H1 (cell line): ENCODE results near the gene POLDIP3. TPM values are rescaled to one million over a fixed set of nuclear protein-coding genes. Genes with fewer than 3 reads are reported as not detected.

Source experiments
- CTCF ChIA-PET: fragments of 300-600 bp; sonication (Branson Sonifier 250); formaldehyde crosslinking; loops from one replicate; lab custom pipeline; 2021; ENCODE audit not compliant: partially characterized antibody; lab: Charles Lee
- POLR2A ChIA-PET: fragments of 300-600 bp; sonication (Branson Sonifier 250); formaldehyde crosslinking; loops from one replicate; lab custom pipeline; 2021; ENCODE audit warnings: inconsistent platforms; ENCODE audit not compliant: partially characterized antibody; lab: Charles Lee
- DNase-seq, 2 experiments: peaks; one replicate each; pipeline versions ENCODE4 v3.0.0 to v3.0.0-alpha.2; 2010 to 2022; ENCODE audit warnings: low spot score in 2 of 2, low read depth in 1 of 2, mixed read lengths in 1 of 2
- FAIRE-seq: peaks from 2 replicates; lab custom pipeline; 2011; peaks lifted over from hg19 to GRCh38; lab: Jason Lieb, UNC
- H2AFZ ChIP-seq: 2 replicates; pipeline ENCODE4 v1.8.1; 2012; ENCODE audit warnings: low read length, inconsistent platforms
- H2AK5ac ChIP-seq: 2 replicates; pipeline ENCODE4 v1.6.1; 2013; ENCODE audit warnings: low read depth, low read length
- H2BK120ac ChIP-seq: replicated peaks from 2 replicates; pipeline ENCODE3; 2013; ENCODE audit warnings: low read depth, low read length, inconsistent platforms
- H2BK12ac ChIP-seq: 2 replicates; pipeline ENCODE4 v1.6.1; 2013; ENCODE audit warnings: low read depth, low read length
- H2BK15ac ChIP-seq: 2 replicates; pipeline ENCODE4 v1.6.1; 2013; ENCODE audit warnings: low read length
- H2BK20ac ChIP-seq: 2 replicates; pipeline ENCODE4 v1.6.1; 2013; ENCODE audit warnings: low read length
- H2BK5ac ChIP-seq: 2 replicates; pipeline ENCODE4 v1.6.1; 2013; ENCODE audit warnings: low read depth, low read length
- H3K14ac ChIP-seq: 2 replicates; pipeline ENCODE4 v1.6.1; 2013; ENCODE audit warnings: inconsistent platforms; ENCODE audit not compliant: insufficient read length
- H3K18ac ChIP-seq: 2 replicates; pipeline ENCODE4 v1.6.1; 2013; ENCODE audit warnings: low read length; ENCODE audit errors: extremely low read depth
- H3K23ac ChIP-seq: 2 replicates; pipeline ENCODE4 v1.6.1; 2013; ENCODE audit warnings: inconsistent platforms; ENCODE audit not compliant: insufficient read length
- H3K23me2 ChIP-seq: 2 replicates; pipeline ENCODE4 v1.6.1; 2013; ENCODE audit warnings: low read depth, low read length
- H3K27ac ChIP-seq: 2 replicates; pipeline ENCODE4 v1.6.1; 2011; ENCODE audit warnings: low read depth, low read length, inconsistent platforms
- H3K27me3 ChIP-seq, 4 experiments: replicated peaks in 1 of 4; 1 replicate in 1 of 4; 2 replicates in 3 of 4; pipeline versions ENCODE4 v1.6.1 to v1.8.1; 2011 to 2013; ENCODE audit warnings: low read length in 3 of 4, mild to moderate bottlenecking in 3 of 4, inconsistent platforms in 2 of 4, mixed read lengths in 2 of 4, moderate library complexity in 1 of 4; ENCODE audit not compliant: control insufficient read depth in 3 of 4, insufficient read depth in 3 of 4; ENCODE audit errors: extremely low read depth in 1 of 4
- H3K36me3 ChIP-seq, 4 experiments: 2 replicates each; pipeline versions ENCODE4 v1.6.1 to v1.8.1; 2011 to 2013; ENCODE audit warnings: mild to moderate bottlenecking in 4 of 4, low read length in 3 of 4, moderate library complexity in 2 of 4, control low read depth in 1 of 4, inconsistent platforms in 1 of 4; ENCODE audit not compliant: insufficient read depth in 4 of 4, control insufficient read depth in 2 of 4
- H3K4ac ChIP-seq: replicated peaks from 2 replicates; pipeline ENCODE3; 2013; ENCODE audit warnings: low read length, low read depth, mixed read lengths, inconsistent platforms; ENCODE audit not compliant: insufficient read length
- H3K4me1 ChIP-seq, 4 experiments: replicated peaks in 1 of 4; 1 replicate in 1 of 4; 2 replicates in 3 of 4; pipeline versions ENCODE4 v1.6.1 to v1.8.1; 2011 to 2013; ENCODE audit warnings: low read length in 3 of 4, inconsistent platforms in 2 of 4, mixed read lengths in 1 of 4; ENCODE audit not compliant: insufficient read depth in 4 of 4, control insufficient read depth in 3 of 4
- H3K4me2 ChIP-seq, 2 experiments: 2 replicates each; pipeline versions ENCODE4 v1.6.1 to v1.8.1; 2011 to 2013; ENCODE audit warnings: low read depth in 2 of 2, low read length in 2 of 2, control low read depth in 1 of 2, inconsistent platforms in 1 of 2, mild to moderate bottlenecking in 1 of 2; ENCODE audit not compliant: insufficient read depth in 1 of 2
- H3K4me3 ChIP-seq, 4 experiments: fragments of 200-600, 300-600 bp in 1 of 4; sonication (generic), shearing (Covaris generic), sonication (Bioruptor Twin) in 1 of 4; 2 replicates each; pipeline versions ENCODE4 v1.5.1 to v1.8.1; 2011 to 2016; ENCODE audit warnings: low read length in 4 of 4, low read depth in 3 of 4, control low read depth in 2 of 4, inconsistent platforms in 2 of 4, mild to moderate bottlenecking in 2 of 4, mixed read lengths in 1 of 4, moderate library complexity in 1 of 4; ENCODE audit not compliant: insufficient read depth in 2 of 4; ENCODE audit errors: extremely low read depth in 1 of 4
- H3K56ac ChIP-seq: replicated peaks from 2 replicates; pipeline ENCODE3; 2013; ENCODE audit warnings: low read depth, mild to moderate bottlenecking, mixed read lengths, low read length, inconsistent platforms; ENCODE audit not compliant: insufficient read length
- H3K79me1 ChIP-seq: 2 replicates; pipeline ENCODE4 v1.6.1; 2013; ENCODE audit warnings: low read depth, low read length, control low read depth
- H3K79me2 ChIP-seq, 2 experiments: 2 replicates each; pipeline versions ENCODE4 v1.6.1 to v1.8.1; 2012 to 2013; ENCODE audit warnings: low read length in 2 of 2, mild to moderate bottlenecking in 2 of 2, inconsistent platforms in 1 of 2; ENCODE audit not compliant: insufficient read depth in 2 of 2, control insufficient read depth in 1 of 2
- H3K9ac ChIP-seq, 4 experiments: replicated peaks in 1 of 4; 1 replicate in 1 of 4; 2 replicates in 3 of 4; pipeline versions ENCODE4 v1.6.1 to v1.8.1; 2011 to 2013; ENCODE audit warnings: low read depth in 3 of 4, low read length in 3 of 4, control low read depth in 2 of 4, mild to moderate bottlenecking in 2 of 4, moderate library complexity in 2 of 4, inconsistent platforms in 1 of 4; ENCODE audit errors: extremely low read depth in 1 of 4
- H3K9me3 ChIP-seq, 2 experiments: 2 replicates each; pipeline versions ENCODE4 v1.6.1 to v1.8.1; 2012 to 2013; ENCODE audit warnings: mild to moderate bottlenecking in 2 of 2, moderate library complexity in 2 of 2, control low read depth in 1 of 2, inconsistent platforms in 1 of 2, low read depth in 1 of 2, low read length in 1 of 2, mixed read lengths in 1 of 2; ENCODE audit not compliant: insufficient read depth in 2 of 2
- H4K20me1 ChIP-seq, 2 experiments: replicated peaks in 1 of 2; 2 replicates each; pipeline versions ENCODE3 to v1.8.1; 2011 to 2013; ENCODE audit warnings: inconsistent platforms in 2 of 2, low read length in 2 of 2, mild to moderate bottlenecking in 1 of 2; ENCODE audit not compliant: insufficient read depth in 2 of 2, control insufficient read depth in 1 of 2
- H4K5ac ChIP-seq: 2 replicates; pipeline ENCODE4 v1.6.1; 2013; ENCODE audit warnings: low read length, low read depth, mixed read lengths, inconsistent platforms; ENCODE audit not compliant: insufficient read length
- H4K8ac ChIP-seq: 2 replicates; pipeline ENCODE4 v1.8.0; 2013; ENCODE audit warnings: mild to moderate bottlenecking, moderate library complexity, low read length, inconsistent platforms; ENCODE audit not compliant: insufficient read depth; ENCODE audit errors: extremely low read depth
- H4K91ac ChIP-seq: replicated peaks from 2 replicates; pipeline ENCODE3; 2013; ENCODE audit warnings: low read length, mixed read lengths, inconsistent platforms; ENCODE audit not compliant: insufficient read length
- ASH2L ChIP-seq: fragments of 200-600, 300-600 bp; sonication (generic); IDR thresholded peaks from one replicate; pipeline ENCODE4 v1.7.1; 2017; ENCODE audit warnings: low read length
- KDM5A ChIP-seq: fragments of 200-600 bp; IDR thresholded peaks from 2 replicates; pipeline ENCODE4 v1.7.1; 2012; ENCODE audit warnings: mild to moderate bottlenecking, low read length, inconsistent platforms, mixed read lengths
- NRF1 ChIP-seq: IDR thresholded peaks from 2 replicates; pipeline ENCODE4 v1.6.1; 2011; ENCODE audit warnings: mild to moderate bottlenecking, low read depth, low read length, improper control_type of control experiment
- PHF8 ChIP-seq: fragments of 200-600 bp; sonication (generic); conservative IDR thresholded peaks from 2 replicates; pipeline ENCODE4 v1.7.1; 2012; ENCODE audit warnings: low read depth, mild to moderate bottlenecking, inconsistent platforms, low read length, moderate library complexity
- POLR2A ChIP-seq, 2 experiments: IDR thresholded peaks; 1 replicate in 1 of 2; 2 replicates in 1 of 2; pipeline ENCODE4 v1.6.1; 2011; ENCODE audit warnings: low read depth in 2 of 2, low read length in 2 of 2, mild to moderate bottlenecking in 2 of 2; ENCODE audit errors: control extremely low read depth in 1 of 2
- POLR2AphosphoS5 ChIP-seq: IDR thresholded peaks from 2 replicates; pipeline ENCODE4 v1.6.1; 2011; ENCODE audit warnings: low read depth, low read length
- TAF1 ChIP-seq: IDR thresholded peaks from 2 replicates; pipeline ENCODE4 v1.6.1; 2011; ENCODE audit warnings: mild to moderate bottlenecking, low read depth, low read length
- TAF7 ChIP-seq: optimal IDR thresholded peaks from 2 replicates; pipeline ENCODE3; 2011; ENCODE audit warnings: low read depth, mild to moderate bottlenecking, inconsistent platforms, low read length, moderate library complexity, borderline replicate concordance
- TBP ChIP-seq: IDR thresholded peaks from 2 replicates; pipeline ENCODE4 v1.6.1; 2011; ENCODE audit warnings: low read depth, low read length, improper control_type of control experiment
- YY1 ChIP-seq: IDR thresholded peaks from 2 replicates; pipeline ENCODE4 v1.6.1; 2011; ENCODE audit warnings: low read depth, mild to moderate bottlenecking, low read length
- WGBS, 2 experiments: shearing (Covaris generic) in 1 of 2; methylation state at CpG; one replicate each; pipeline versions ENCODE4 v1.1.6 to v1.1.7; 2013 to 2015; ENCODE audit warnings: low lambda C conversion rate in 2 of 2, mixed read lengths in 2 of 2, inconsistent platforms in 1 of 2, low coverage in 1 of 2, missing lambda C conversion rate in 1 of 2; ENCODE audit not compliant: insufficient replicate concordance in 2 of 2, insufficient coverage in 1 of 2, insufficient read length in 1 of 2; ENCODE audit errors: extremely low coverage in 1 of 2, missing lambda C conversion rate in 1 of 2; 5-methylcytosine and 5-hydroxymethylcytosine counted together
- polyA plus RNA-seq, 7 experiments: library from polyadenylated mRNA; depleted of rRNA in 3 of 7; stranded (reverse) in 5 of 7; unstranded in 2 of 7; fragments of >200 nt in 5 of 7; fragments of 200-250 nt in 2 of 7; gene quantifications; 1 replicate in 5 of 7; 2 replicates in 1 of 7; 4 replicates in 1 of 7; pipeline versions ENCODE4 v1.2.1 to v1.2.3, GENCODE V29; 2011 to 2013; ENCODE audit warnings: missing spikeins in 2 of 7, mixed read lengths in 2 of 7
- total RNA-seq: library from RNA; stranded (reverse); fragmentation: NEBNext Ultra II Directional; extraction: Animal tissue kit (Norgen Biotek cat#: 25700); gene quantifications from 2 replicates; pipeline ENCODE4 v1.2.1, GENCODE V29; 2021
- TF ChIP-seq, protein P1 (sequence below): IDR thresholded peaks from 2 replicates; pipeline ENCODE4 v1.6.1; 2012; ENCODE audit warnings: inconsistent platforms

The POLDIP3 gene
- total and polyA plus RNA-seq, 2 of the 8 experiments (the other 6 are each of a cell fraction or from before 2014, with no cell fraction given): 43.5 to 84.6 TPM

DNA sequence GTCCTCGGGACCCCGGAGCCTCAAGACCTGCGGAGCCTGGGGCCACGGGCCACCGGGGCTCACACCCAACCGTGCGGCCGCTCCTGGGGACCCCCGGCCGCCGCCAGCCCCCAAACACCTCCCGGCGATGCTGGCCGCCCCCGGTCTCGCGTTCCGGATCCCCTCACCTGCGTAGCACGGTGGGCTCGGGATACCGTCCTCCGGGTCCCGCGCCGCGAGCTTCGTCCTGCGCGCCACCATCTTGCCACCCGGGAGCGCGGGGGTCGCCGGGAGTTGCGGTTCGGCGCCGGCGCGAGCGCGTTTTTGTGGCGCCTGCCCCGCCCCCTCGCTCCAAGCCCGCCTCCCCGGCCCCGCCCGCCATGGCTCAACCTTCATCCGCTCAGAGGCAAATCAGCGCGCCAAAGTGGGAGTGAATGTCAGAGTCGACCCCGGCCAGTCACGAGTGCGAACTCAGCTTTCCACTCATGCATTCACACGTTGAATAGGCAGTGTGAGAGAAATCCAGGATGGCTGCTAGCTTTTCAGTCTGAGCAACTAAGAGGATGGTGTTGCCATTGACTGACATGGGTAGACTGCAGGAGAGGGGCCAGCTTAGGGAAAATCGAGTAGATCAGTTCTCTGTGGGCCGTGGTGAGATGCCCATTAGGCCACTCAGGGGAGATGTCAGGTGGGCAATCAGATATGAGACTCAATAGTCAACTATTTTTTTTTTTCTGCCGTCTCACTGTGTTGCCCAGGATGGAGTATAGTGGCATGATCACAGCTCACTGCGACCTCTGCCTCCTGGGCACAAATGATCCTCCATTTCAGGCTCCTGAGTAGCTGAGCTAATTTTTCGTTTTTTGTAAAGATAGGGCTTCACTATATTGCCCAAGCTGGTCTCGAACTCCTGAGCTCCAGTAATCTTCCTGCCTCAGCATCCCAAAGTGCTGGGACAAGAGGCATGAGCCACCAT lies 32.6 kb downstream of the POLDIP3 start:
- H4K20me1 ChIP-seq: peaks cover 0 to 7% of the 10 kb centered on the region in 2 experiments
- H2BK12ac ChIP-seq: no peak overlapping the region
- no peaks in the 10 kb centered on the region for H3K27me3 ChIP-seq
- H3K4me1 ChIP-seq: no peaks in the 10 kb centered on the region
- no peak overlapping the region for H2BK5ac ChIP-seq
- H3K14ac ChIP-seq: no peak overlapping the region
- H3K9ac ChIP-seq: peak overlapping the region; percentile 79 to 96 (median 88)
- no peak overlapping the region for H2BK20ac ChIP-seq
- CTCF ChIA-PET: interaction anchor here (0.6 to 1.2 kb wide), 4 partner anchors 9 to 647 kb away, joined by 3 to 4 read pairs (median 3); no protein-coding TSS in a partner anchor
- POLR2A ChIA-PET: interaction anchor here (0.6 to 28.3 kb wide), 10 partner anchors 10 to 274 kb away, joined by 3 to 399 read pairs (median 4); partner anchors contain the start of genes POLDIP3 and SERHL2
- DNase-seq: peak; percentile 7 to 88
- H3K36me3 ChIP-seq: peaks cover 28 to 56% (median 48%) of the 10 kb centered on the region in 4 experiments
- peak overlapping the region; percentile 85; the same call in 1 of the 2 replicates for H3K27ac ChIP-seq
- H2BK120ac ChIP-seq: no peak overlapping the region
- no peak overlapping the region for H3K23ac ChIP-seq
- H3K79me2 ChIP-seq: peaks cover 0 to 10% of the 10 kb centered on the region in 2 experiments; a peak in 2 of 4 replicates
- H2AFZ ChIP-seq: no peak overlapping the region
- no peak overlapping the region for H4K91ac ChIP-seq
- peak overlapping the region; percentile 67 to 89 (median 71) for H3K4me3 ChIP-seq
- H3K4ac ChIP-seq: no peak overlapping the region
- WGBS, 2 experiments: 21% methylated on average over 30 of the region's 64 CpGs; no CpG with 5 or more reads in 1 of the 2 experiments
- no peak overlapping the region for H3K56ac ChIP-seq
- peak overlapping the region; percentile 33 for H4K5ac ChIP-seq
- H3K23me2 ChIP-seq: no peaks in the 10 kb centered on the region; the same call in 1 of the 2 replicates
- no peak overlapping the region for H2BK15ac ChIP-seq
- H3K9me3 ChIP-seq: no peaks in the 10 kb centered on the region
- no peak for FAIRE-seq
- H3K4me2 ChIP-seq: peak overlapping the region; percentile 68 to 73
- H2AK5ac ChIP-seq: no peak overlapping the region
- H3K79me1 ChIP-seq: no peaks in the 10 kb centered on the region; the same call in 1 of the 2 replicates
- peak overlapping the region; percentile 95; the same call in 1 of the 2 replicates for H4K8ac ChIP-seq
- H3K18ac ChIP-seq: no peak overlapping the region
- TF ChIP-seq TBP (peak; percentile 65; the same call in 1 of the 2 replicates), TAF1 (peak; percentile 86), TAF7 (peak; percentile 15), POLR2A (IDR thresholded peaks at IDR 0.05; ENCODE audit: control extremely low read depth in 1 of 2, low read depth in 2 of 2, low read length in 2 of 2) (peak; percentile 74 to 87), YY1 (peak; percentile 89), NRF1 (0 out of 2 replicates have a peak, but pooled peaks have one; percentile 20), KDM5A (0 out of 2 replicates have a peak, but pooled peaks have one; percentile 32), PHF8 (peak; percentile 89), POLR2AphosphoS5 (peak; percentile 86), ASH2L (peak; percentile 62)
- TF ChIP-seq, protein P1, sequence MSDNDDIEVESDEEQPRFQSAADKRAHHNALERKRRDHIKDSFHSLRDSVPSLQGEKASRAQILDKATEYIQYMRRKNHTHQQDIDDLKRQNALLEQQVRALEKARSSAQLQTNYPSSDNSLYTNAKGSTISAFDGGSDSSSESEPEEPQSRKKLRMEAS: no peak
